ENCODE results near the gene SYNE2.
A peak's percentile ranks its signal among the peaks of the same experiment; 100 is the strongest.

SYNE2 gene

DNA sequence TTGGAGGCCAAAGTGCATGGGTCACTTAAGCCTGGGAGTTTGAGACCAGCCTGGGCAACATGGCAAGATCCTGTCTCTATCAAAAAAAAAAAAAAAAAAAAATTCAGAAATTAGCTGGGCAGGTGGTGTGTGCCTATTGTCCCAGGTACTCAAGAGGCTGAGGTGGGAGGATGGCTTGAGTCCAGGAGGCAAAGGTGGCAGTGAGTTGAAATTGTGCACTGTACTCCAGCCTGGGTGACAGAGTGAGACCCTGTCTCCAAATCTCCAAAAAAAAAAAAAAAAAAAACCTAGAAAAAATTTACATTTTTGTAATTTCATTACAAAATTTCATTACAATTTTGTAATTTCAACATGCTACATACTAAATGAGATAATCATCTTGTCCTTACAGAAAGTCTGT lies 42.7 kb downstream of the SYNE2 start:
- H3K27ac ChIP-seq: peak overlapping the region; percentile 67
- TF ChIP-seq, protein P1, sequence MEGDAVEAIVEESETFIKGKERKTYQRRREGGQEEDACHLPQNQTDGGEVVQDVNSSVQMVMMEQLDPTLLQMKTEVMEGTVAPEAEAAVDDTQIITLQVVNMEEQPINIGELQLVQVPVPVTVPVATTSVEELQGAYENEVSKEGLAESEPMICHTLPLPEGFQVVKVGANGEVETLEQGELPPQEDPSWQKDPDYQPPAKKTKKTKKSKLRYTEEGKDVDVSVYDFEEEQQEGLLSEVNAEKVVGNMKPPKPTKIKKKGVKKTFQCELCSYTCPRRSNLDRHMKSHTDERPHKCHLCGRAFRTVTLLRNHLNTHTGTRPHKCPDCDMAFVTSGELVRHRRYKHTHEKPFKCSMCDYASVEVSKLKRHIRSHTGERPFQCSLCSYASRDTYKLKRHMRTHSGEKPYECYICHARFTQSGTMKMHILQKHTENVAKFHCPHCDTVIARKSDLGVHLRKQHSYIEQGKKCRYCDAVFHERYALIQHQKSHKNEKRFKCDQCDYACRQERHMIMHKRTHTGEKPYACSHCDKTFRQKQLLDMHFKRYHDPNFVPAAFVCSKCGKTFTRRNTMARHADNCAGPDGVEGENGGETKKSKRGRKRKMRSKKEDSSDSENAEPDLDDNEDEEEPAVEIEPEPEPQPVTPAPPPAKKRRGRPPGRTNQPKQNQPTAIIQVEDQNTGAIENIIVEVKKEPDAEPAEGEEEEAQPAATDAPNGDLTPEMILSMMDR (conservative IDR thresholded peaks at IDR 0.05): no peak

DNA sequence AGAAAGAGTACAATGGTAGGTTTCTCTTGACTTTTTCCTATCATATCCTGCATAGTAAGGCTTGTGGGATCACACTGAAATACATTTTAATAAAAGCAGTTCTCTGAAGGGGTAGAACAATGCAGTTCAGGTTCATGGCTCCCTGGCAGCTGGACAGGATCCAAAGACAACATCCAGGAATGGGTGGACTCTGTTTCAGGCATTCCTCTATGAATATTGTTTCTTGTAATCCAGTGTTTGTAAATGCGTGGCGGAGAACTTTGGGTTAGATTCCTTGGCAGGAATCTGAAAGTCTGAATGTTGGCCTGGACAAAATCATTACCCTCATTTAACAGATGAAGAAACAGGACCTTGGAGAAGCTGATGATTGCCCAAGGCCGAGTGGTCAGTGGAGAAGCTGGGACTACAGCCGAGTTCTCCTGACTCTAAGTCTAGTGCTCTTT lies 43.5 kb downstream of the SYNE2 start:
- TF ChIP-seq, protein P1 (conservative IDR thresholded peaks at IDR 0.05): no peak
- peak overlapping the region; percentile 67 for H3K27ac ChIP-seq

DNA sequence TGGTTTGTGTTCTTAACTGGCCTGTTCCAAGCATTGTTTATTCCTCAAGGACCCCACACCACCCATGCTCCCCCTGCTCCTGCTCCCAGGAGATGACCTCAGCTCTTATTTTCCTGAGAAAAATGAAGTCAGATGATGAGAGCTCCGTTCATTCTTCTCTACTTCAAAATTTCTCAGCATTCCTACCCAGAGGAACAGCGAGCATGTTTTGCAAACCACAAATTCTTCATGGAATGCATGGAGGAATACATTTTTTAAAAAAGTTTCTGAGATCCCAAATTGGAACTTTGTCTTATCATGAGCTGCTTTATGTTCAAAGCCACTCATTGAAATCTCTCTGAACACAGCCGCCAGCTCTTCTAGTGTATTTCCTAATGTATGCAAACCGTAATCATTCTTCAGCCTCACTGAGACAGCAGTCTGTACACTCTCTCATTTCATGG lies 44.9 kb downstream of the SYNE2 start:
- H3K27ac ChIP-seq: no peak overlapping the region
- TF ChIP-seq, protein P1 (conservative IDR thresholded peaks at IDR 0.05): no peak

DNA sequence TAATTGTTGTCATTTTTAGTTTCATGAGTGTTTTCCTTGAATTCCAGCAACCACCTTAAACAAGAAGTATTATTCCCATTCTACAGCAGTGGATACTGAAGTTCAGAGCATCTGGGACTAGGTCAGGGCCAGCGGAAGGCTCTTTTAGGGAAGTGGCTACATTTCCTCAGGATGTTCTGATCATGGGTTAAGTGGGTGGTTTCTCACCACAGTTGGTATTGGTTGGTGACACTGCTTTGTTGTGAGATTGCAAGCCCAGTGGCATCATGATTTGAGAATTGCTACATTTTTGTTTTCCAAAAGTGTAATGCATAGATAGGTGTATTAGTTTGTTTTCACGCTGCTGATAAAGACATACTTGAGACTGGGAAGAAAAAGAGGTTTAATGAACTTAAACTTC lies 47.1 kb downstream of the SYNE2 start:
- H3K27ac ChIP-seq: no peak overlapping the region
- TF ChIP-seq, protein P1 (conservative IDR thresholded peaks at IDR 0.05): no peak

DNA sequence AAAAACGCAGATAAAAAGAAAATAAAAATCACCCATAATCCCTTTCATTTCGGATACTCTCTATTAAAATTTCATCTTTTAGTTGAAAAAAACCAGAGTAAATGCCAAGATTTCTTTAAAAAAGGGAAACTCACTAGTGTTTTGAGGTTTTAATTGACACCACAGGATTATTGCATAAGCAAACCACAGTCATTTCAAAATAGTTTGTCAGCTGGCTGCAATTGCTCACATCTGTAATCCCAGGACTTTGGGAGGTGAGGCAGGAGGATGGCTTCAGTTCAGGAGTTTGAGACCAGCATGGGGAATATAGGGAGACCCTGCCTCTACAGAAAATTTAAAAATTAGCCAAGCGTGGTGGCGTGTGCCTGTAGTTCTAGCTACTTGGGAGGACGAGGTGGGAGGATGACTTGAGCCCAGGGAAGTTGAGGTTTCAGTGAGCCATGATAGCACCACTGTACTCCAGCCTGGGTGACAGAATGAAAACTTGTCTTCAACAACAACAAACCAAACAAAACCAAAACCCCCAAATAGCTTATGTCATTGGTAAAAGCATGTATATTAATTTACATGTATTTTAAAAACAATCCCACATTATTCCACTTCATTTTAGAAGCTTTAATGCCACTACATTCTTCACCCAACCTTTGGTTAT lies 48.8 kb downstream of the SYNE2 start:
- TF ChIP-seq, protein P1 (conservative IDR thresholded peaks at IDR 0.05): no peak
- H3K27ac ChIP-seq: no peak overlapping the region

DNA sequence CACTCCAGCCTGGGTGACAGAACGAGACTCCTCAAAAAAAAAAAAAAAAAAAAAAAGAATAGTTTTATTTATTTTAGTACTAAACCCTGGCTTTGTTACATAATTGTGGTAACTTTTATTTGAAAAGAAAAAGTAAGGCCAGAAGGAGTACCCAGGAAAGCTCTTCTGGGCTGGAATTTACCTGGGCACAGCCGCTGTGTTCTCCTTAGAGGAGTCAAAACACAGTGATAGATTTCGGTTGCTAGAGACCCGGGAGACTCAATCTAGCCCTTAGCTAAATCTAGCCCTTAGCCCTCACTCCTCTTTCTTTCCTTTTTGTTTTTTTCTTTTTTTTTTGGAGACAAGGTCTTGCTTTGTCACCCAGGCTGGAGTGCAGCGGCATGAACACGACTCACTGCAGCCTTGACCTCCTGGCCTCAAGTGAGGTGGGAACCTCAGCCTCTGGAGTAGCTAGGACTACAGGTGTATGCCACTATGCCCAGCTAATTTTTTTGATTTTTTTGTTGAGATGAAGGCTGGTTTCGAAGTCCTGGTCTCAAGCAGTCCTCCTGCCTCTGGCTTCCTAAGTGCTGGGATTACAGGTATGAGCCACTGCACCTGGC lies 49.7 kb downstream of the SYNE2 start:
- H3K27ac ChIP-seq: no peak overlapping the region
- TF ChIP-seq, protein P1 (conservative IDR thresholded peaks at IDR 0.05): no peak

DNA sequence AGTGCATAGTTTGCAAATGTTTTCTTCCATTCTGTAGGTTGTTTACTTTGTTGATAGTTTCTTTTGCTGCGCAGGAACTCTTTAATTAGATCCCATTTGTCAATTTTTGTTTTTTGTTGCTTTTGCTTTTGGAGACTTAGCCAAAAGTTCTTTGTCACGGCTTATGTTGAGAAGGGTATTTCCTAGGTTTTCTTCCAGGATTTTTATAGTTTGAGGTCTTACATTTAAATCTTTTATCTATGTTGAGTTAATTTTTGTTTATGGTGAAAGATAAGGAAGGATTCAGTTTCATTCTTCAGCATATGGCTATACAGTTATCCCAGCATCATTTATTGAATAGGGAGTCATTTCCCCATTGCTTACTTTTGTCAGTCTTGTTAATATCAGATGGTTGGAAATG lies 51.9 kb downstream of the SYNE2 start:
- H3K27ac ChIP-seq: no peak overlapping the region
- TF ChIP-seq, protein P1 (conservative IDR thresholded peaks at IDR 0.05): no peak
